COLO668 (cell line): ENCODE results near the gene ADPRHL1.
"Not testable (repeated sequence)": the region's sequence is repeated elsewhere in the genome, so short reads cannot be mapped to it uniquely, and the experiment has no call there.

Source experiments
- DNase-seq: peaks from one replicate; lab custom pipeline; 2025; ENCODE audit not compliant: unreplicated experiment; lab: John Stamatoyannopoulos, UW

Gene ADPRHL1

GRCh38 chr13:113479179-113479578, 25.9 kb upstream of the ADPRHL1 start:
- no peak for DNase-seq

- no peak for DNase-seq
These were observed 24.4 kb upstream of the ADPRHL1 start for GRCh38 chr13:113477724-113478123.

GRCh38 chr13:113476811-113477210, 23.5 kb upstream of the ADPRHL1 start:
- DNase-seq, result no peak

- DNase-seq, result no peak
These were observed 22.6 kb upstream of the ADPRHL1 start for GRCh38 chr13:113475911-113476310.

GRCh38 chr13:113475280-113475679, 22.0 kb upstream of the ADPRHL1 start:
- no peak for DNase-seq

GRCh38 chr13:113474179-113474578, 20.9 kb upstream of the ADPRHL1 start:
- no peak for DNase-seq

GRCh38 chr13:113472355-113473025, 19.2 kb upstream of the ADPRHL1 start:
- no peak for DNase-seq

- no peak for DNase-seq
These were observed 18.6 kb upstream of the ADPRHL1 start for GRCh38 chr13:113471844-113472243.

- DNase-seq, result not testable (repeated sequence)
These were observed 17.4 kb upstream of the ADPRHL1 start for GRCh38 chr13:113470635-113471163.

GRCh38 chr13:113470073-113470472, 16.8 kb upstream of the ADPRHL1 start:
- no peak for DNase-seq

- no peak for DNase-seq
These were observed 16.3 kb upstream of the ADPRHL1 start for GRCh38 chr13:113469582-113469981.

GRCh38 chr13:113468472-113469201, 15.3 kb upstream of the ADPRHL1 start:
- no peak for DNase-seq

GRCh38 chr13:113468029-113468428, 14.7 kb upstream of the ADPRHL1 start:
- DNase-seq, result no peak

GRCh38 chr13:113466383-113466782, 13.1 kb upstream of the ADPRHL1 start:
- no peak for DNase-seq

GRCh38 chr13:113465300-113465699, 12.0 kb upstream of the ADPRHL1 start:
- DNase-seq, result no peak

- DNase-seq, result no peak
These were observed 11.2 kb upstream of the ADPRHL1 start for GRCh38 chr13:113464476-113464875.

GRCh38 chr13:113461022-113461751, 7.9 kb upstream of the ADPRHL1 start:
- DNase-seq, result no peak

- DNase-seq, result no peak
These were observed 7.3 kb upstream of the ADPRHL1 start for GRCh38 chr13:113460599-113460998.

- no peak for DNase-seq
These were observed 6.8 kb upstream of the ADPRHL1 start for GRCh38 chr13:113460064-113460555.

- peak; percentile 48 for DNase-seq
These were observed 5.2 kb upstream of the ADPRHL1 start for GRCh38 chr13:113458253-113459065.

- DNase-seq, result no peak
These were observed 4.2 kb upstream of the ADPRHL1 start for GRCh38 chr13:113457510-113457909.
